Activated T-cell treated with anti-CD3 and anti-CD28 coated beads, Interleukin-2, amount 50 U/mL, for 4 hours (primary cell): ENCODE results near the gene SPOCK1. TPM values are rescaled to one million over a fixed set of nuclear protein-coding genes. Genes with fewer than 3 reads are reported as not detected.

ENCODE experiments used
- ATAC-seq, 2 donors: fragments of 200-7000 bp; cut with Tn5 transposase; one replicate each; pipeline ENCODE4 v1.10.0; 2021
- DNase-seq: peaks from one replicate; pipeline ENCODE4 v3.0.0-alpha.2; 2020
- H3K27me3 Mint-ChIP-seq: one replicate; pipeline ENCODE4 v1.8.0; 2021; ENCODE audit warnings: low read depth, mixed read lengths
- H3K36me3 Mint-ChIP-seq: one replicate; pipeline ENCODE4 v1.8.0; 2022; ENCODE audit warnings: mixed read lengths; ENCODE audit not compliant: insufficient read depth
- H3K4me1 Mint-ChIP-seq: one replicate; pipeline ENCODE4 v1.8.0; 2021; ENCODE audit warnings: low read depth, mixed read lengths
- H3K4me3 Mint-ChIP-seq: one replicate; pipeline ENCODE4 v1.8.0; 2021; ENCODE audit warnings: mild to moderate bottlenecking, moderate library complexity, mixed read lengths
- H3K9me3 Mint-ChIP-seq: one replicate; pipeline ENCODE4 v1.8.0; 2021; ENCODE audit warnings: mixed read lengths
- total RNA-seq, 3 donors: library from RNA; stranded (reverse); gene quantifications; one replicate each; pipeline ENCODE4 v1.2.1, GENCODE V29; 2021

Gene SPOCK1
- total RNA-seq, 3 donors from 2014 or later = not detected

DNA sequence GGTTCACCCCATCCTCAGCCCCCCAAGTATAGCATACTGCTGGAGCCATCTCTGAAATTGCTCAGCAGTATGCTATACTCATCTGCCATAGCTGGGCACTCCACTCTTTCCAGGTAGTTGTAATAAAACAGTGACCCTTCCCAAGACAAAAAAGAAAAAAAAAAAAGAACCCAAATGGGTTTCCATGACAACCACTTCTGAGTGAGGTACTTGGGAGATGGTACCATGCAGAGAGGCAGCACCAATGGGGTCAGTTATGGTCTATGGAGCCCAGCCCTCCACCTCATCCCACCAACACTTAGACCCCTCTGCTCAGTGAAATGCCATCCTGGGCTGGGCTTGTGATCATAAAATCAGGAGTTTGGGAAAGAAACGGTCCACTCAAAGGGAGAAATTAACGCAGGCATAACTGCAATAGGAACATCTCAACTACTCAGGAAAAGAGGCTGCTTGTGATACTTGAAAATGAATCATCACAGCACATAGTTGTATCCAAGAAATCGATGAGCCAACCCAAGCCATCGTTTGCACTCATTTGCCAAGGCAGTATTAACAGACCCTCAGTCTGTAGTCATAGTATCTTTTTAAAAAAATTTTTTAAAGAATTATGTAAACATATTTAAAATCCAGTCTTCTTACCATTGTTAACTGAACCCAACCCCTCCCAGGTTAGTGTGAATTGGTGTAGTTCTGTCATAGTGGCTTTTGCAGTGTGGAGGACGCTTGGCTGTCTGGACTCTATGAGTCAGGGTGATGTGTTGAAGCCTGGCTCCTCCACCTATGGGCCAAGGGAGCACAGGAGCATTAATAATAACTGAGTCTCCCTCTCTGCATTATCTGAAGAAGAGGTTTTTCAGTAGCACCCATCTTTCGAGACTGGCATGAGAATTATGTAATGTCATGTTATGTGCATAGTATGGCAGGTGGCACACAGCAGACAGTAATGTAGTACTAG lies 402.7 kb downstream of the SPOCK1 start:
- H3K4me3 Mint-ChIP-seq = no peak overlapping the region
- no peaks in the 10 kb centered on the region for H3K9me3 Mint-ChIP-seq
- H3K27me3 Mint-ChIP-seq = peaks cover 2% of the 10 kb centered on the region
- H3K36me3 Mint-ChIP-seq = no peaks in the 10 kb centered on the region
- DNase-seq (no peak), ATAC-seq (no peak)
- no peaks in the 10 kb centered on the region for H3K4me1 Mint-ChIP-seq

GRCh38 chr5:137095597-137095996 lies 403.5 kb downstream of the SPOCK1 start:
- Mint-ChIP-seq H3K27me3 (peaks cover 2% of the 10 kb centered on the region), H3K9me3 (no peaks in the 10 kb centered on the region), H3K4me3 (no peak overlapping the region), H3K36me3 (no peaks in the 10 kb centered on the region), H3K4me1 (no peaks in the 10 kb centered on the region)
- ATAC-seq = no peak
- no peak for DNase-seq

DNA sequence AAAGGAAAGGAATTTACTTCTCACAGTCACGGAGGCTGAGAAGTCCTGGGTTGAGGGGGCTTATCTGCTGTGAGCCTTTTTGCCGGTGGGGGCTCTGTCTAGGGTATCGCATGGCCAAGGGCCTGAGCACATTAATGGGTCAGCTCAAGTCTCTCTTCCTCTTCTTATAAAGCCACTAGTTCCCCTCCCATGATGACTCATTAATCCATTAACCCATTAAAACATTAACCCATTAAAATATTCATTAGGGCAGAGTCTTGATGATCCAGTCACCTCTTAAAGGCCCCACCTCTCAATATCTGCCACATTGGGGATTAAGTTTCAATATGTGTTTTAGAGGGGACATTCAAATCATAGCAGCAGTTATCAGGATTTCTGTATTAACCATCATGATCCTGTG lies 406.3 kb downstream of the SPOCK1 start:
- Mint-ChIP-seq H3K36me3 (no peaks in the 10 kb centered on the region), H3K9me3 (no peaks in the 10 kb centered on the region), H3K27me3 (peaks cover 2% of the 10 kb centered on the region), H3K4me3 (no peak overlapping the region), H3K4me1 (no peaks in the 10 kb centered on the region)
- DNase-seq (no peak), ATAC-seq (no peak)

DNA sequence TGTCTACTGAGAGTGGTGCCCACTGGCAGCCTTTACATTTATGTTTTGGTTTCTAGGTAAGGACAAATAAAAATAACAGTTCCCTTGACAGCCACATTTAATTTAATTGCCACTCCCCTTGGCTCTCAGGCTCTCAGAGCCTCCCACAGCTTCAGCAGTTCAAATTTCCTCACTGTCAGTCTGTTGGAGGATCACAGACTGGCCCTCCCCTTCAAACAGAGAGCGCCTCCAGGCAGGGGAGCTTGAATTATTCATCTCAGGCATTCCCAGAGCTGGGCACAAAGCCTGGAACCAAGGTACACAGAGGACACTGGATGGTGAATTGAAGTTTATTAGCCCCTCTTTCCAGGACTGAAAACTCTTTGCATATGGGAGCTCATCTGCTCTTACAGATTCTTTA lies 407.7 kb downstream of the SPOCK1 start:
- ATAC-seq (no peak), DNase-seq (no peak)
- Mint-ChIP-seq H3K36me3 (no peaks in the 10 kb centered on the region), H3K9me3 (no peaks in the 10 kb centered on the region), H3K4me3 (no peak overlapping the region), H3K4me1 (no peaks in the 10 kb centered on the region), H3K27me3 (peaks cover 2% of the 10 kb centered on the region)

GRCh38 chr5:137090721-137091120 lies 408.4 kb downstream of the SPOCK1 start:
- H3K27me3 Mint-ChIP-seq = peaks cover 2% of the 10 kb centered on the region
- no peak for DNase-seq
- no peak overlapping the region for H3K4me3 Mint-ChIP-seq
- H3K36me3 Mint-ChIP-seq = no peaks in the 10 kb centered on the region
- H3K4me1 Mint-ChIP-seq = no peaks in the 10 kb centered on the region
- ATAC-seq = no peak
- H3K9me3 Mint-ChIP-seq = no peaks in the 10 kb centered on the region

- H3K27me3 Mint-ChIP-seq = peaks cover 2% of the 10 kb centered on the region
- H3K4me3 Mint-ChIP-seq = no peak overlapping the region
- H3K9me3 Mint-ChIP-seq = no peaks in the 10 kb centered on the region
- no peaks in the 10 kb centered on the region for H3K4me1 Mint-ChIP-seq
- no peaks in the 10 kb centered on the region for H3K36me3 Mint-ChIP-seq
- DNase-seq = no peak
- no peak for ATAC-seq
Measured at GRCh38 chr5:137090151-137090550, 409.0 kb downstream of the SPOCK1 start.

DNA sequence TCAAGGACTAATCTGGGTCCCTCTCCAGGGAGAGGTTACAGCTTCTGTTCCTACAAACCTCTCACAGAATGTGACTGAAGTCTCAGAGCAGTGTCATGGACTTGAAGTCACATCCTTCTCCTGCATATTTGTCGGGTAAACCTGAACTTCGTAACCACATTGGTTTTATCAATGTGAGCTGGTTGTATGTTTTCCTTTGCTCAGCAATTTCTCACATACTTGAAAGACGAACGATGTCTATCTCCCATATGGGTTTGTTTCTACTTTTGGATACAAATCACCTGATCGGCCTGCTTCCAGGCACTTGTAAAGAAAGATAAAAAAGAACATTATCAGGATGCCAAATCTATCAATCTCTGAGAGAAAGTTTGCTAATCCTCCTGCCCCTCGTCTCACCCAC lies 411.0 kb downstream of the SPOCK1 start:
- DNase-seq = no peak
- Mint-ChIP-seq H3K4me1 (no peaks in the 10 kb centered on the region), H3K36me3 (no peaks in the 10 kb centered on the region), H3K27me3 (peaks cover 2% of the 10 kb centered on the region), H3K4me3 (no peak overlapping the region), H3K9me3 (no peaks in the 10 kb centered on the region)
- no peak for ATAC-seq

DNA sequence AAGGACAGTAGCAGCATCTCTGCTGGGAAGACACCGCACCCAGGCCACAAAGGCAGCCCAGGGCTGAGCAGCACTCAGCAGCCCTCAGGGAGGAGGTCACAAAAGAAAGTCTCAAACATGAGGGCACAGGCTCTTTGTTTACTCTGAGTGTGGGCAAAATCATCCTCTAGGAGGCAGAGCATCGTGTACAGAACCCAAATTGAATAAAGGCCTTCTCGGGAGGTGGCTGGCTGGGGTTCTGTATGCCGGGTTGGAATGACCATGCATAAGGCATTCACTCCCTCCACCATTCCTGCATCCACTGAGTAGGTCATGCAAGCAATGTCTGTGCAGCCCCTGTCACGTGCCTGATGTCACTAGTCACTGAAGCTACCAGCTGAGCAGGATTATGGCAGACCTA lies 412.8 kb downstream of the SPOCK1 start:
- Mint-ChIP-seq H3K4me3 (no peak overlapping the region), H3K9me3 (no peaks in the 10 kb centered on the region)
- ATAC-seq = no peak

GRCh38 chr5:137085206-137085605 lies 413.9 kb downstream of the SPOCK1 start:
- DNase-seq (no peak), ATAC-seq (no peak)
- Mint-ChIP-seq H3K27me3 (no peaks in the 10 kb centered on the region), H3K36me3 (no peaks in the 10 kb centered on the region), H3K4me1 (no peaks in the 10 kb centered on the region), H3K9me3 (no peaks in the 10 kb centered on the region), H3K4me3 (no peak overlapping the region)

More for the DNA sequence above, 412.8 kb downstream of the SPOCK1 start:
- no peak for DNase-seq
- no peaks in the 10 kb centered on the region for H3K27me3 Mint-ChIP-seq
- no peaks in the 10 kb centered on the region for H3K36me3 Mint-ChIP-seq
- H3K4me1 Mint-ChIP-seq = no peaks in the 10 kb centered on the region

GRCh38 chr5:137084016-137084415 lies 415.1 kb downstream of the SPOCK1 start:
- Mint-ChIP-seq H3K4me3 (no peak overlapping the region), H3K4me1 (no peaks in the 10 kb centered on the region), H3K27me3 (no peaks in the 10 kb centered on the region), H3K36me3 (no peaks in the 10 kb centered on the region), H3K9me3 (no peaks in the 10 kb centered on the region)
- ATAC-seq = no peak
- DNase-seq = no peak

DNA sequence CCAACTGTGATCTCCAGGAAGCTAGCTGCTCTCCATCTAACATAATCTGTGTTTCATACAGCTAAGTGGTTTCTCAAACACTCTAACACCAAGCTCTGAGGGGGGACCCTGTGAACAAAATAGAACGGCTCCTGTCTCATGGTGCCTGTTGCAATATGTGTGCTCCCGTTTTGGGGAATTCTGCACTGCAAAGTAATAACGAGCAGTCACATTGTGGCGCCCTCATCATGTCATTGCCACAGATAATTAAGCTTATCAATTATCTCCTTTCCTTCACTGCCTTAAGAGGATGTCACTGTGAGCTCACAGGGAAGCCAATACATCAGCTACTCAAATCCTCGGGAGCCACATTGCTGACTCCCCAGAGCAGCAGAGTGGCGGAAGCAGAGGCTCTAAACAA lies 416.2 kb downstream of the SPOCK1 start:
- Mint-ChIP-seq H3K27me3 (no peaks in the 10 kb centered on the region), H3K4me1 (no peaks in the 10 kb centered on the region), H3K36me3 (no peaks in the 10 kb centered on the region), H3K9me3 (no peaks in the 10 kb centered on the region), H3K4me3 (no peak overlapping the region)
- DNase-seq (no peak), ATAC-seq (no peak)

DNA sequence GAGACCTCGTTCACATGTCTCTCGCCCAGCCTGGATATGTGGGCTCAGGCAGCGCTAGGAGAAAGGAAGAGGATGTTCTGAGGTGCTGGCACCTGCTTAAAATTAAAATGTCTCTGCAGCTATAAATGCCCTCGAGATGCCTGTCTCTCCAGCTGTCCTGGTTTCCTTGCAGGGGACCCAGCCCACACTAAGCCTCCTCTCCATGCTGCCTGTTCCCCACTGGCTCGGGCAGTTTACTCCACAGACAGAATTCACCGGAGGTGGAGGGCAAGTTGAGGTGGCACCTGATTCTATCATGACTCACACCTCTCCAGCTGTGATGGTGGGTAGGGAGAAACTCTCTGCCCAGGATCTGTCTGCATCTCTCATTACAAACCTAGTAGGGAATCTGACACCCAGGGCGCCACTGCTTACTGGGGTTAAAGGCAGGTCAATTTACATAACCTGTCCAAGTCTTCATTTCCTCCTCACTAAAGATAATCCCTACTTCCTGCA lies 420.9 kb downstream of the SPOCK1 start:
- Mint-ChIP-seq H3K27me3 (no peaks in the 10 kb centered on the region), H3K36me3 (no peaks in the 10 kb centered on the region), H3K4me3 (no peak overlapping the region), H3K9me3 (no peaks in the 10 kb centered on the region), H3K4me1 (no peaks in the 10 kb centered on the region)
- DNase-seq (no peak), ATAC-seq (no peak)

- ATAC-seq = peak in 1 of 2 donors; percentile 44
- DNase-seq = no peak
- Mint-ChIP-seq H3K4me1 (no peaks in the 10 kb centered on the region), H3K4me3 (no peak overlapping the region), H3K27me3 (no peaks in the 10 kb centered on the region), H3K9me3 (no peaks in the 10 kb centered on the region), H3K36me3 (no peaks in the 10 kb centered on the region)
Measured at GRCh38 chr5:137075163-137075970, 423.8 kb downstream of the SPOCK1 start.

DNA sequence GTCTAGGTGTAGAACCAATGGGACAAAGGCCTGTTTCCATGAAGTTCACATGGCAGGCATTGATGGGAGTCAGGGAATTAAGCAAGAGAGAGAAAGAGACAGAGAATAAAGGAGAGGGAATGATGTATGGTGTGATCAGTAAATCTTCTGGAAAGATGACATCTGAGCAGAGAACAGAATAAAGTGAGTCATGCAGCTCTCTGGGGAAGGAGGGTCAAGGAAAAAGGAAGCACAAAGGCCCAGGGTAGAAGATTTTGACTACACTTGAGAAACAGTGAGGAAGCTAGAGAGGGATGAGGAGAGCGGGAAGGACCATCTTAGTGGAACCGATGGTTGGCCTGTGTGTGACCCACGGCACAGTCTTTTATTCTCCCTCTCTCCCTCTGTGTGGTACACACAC lies 425.9 kb downstream of the SPOCK1 start:
- no peaks in the 10 kb centered on the region for H3K27me3 Mint-ChIP-seq
- no peak overlapping the region for H3K4me3 Mint-ChIP-seq
- ATAC-seq = no peak
- H3K4me1 Mint-ChIP-seq = no peaks in the 10 kb centered on the region
- no peak for DNase-seq
- H3K36me3 Mint-ChIP-seq = no peaks in the 10 kb centered on the region
- no peaks in the 10 kb centered on the region for H3K9me3 Mint-ChIP-seq
